ENCODE measurements around the gene SLAMF6.

DNA sequence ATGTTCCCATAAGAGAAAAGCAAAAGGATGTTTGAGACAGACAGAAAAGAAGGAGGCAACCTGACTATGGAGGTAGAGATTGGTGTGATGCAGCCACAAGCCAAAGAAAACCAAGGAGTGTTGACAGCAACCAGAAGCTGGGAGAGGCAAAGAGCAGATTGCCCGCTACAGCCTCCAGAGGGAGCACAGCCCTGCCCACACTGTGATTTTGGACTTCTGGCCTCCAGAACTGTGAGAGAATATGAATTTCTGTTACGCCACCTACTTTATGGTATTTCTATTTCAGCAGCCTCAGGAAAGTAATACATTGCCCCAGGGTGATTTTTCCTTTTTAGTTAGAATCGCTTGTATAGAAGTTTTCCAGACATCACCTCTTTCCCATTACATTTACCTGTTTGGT is 28.4 kb downstream of the SLAMF6 start:
- TF ChIP-seq, protein P1, sequence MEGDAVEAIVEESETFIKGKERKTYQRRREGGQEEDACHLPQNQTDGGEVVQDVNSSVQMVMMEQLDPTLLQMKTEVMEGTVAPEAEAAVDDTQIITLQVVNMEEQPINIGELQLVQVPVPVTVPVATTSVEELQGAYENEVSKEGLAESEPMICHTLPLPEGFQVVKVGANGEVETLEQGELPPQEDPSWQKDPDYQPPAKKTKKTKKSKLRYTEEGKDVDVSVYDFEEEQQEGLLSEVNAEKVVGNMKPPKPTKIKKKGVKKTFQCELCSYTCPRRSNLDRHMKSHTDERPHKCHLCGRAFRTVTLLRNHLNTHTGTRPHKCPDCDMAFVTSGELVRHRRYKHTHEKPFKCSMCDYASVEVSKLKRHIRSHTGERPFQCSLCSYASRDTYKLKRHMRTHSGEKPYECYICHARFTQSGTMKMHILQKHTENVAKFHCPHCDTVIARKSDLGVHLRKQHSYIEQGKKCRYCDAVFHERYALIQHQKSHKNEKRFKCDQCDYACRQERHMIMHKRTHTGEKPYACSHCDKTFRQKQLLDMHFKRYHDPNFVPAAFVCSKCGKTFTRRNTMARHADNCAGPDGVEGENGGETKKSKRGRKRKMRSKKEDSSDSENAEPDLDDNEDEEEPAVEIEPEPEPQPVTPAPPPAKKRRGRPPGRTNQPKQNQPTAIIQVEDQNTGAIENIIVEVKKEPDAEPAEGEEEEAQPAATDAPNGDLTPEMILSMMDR (IDR thresholded peaks at IDR 0.05; ENCODE audit: borderline replicate concordance, extremely low read depth, low read length, poor library complexity, severe bottlenecking) = peak; percentile 53
- no peak for TF ChIP-seq EZH2 (IDR thresholded peaks at IDR 0.05; ENCODE audit: borderline replicate concordance, low read depth, low read length, severe bottlenecking)
